Keratinocyte (primary cell): ENCODE measurements around the gene AFAP1L2. TPM values are rescaled to one million over a fixed set of nuclear protein-coding genes. Genes with fewer than 3 reads are reported as not detected.
A peak's percentile ranks its signal among the peaks of the same experiment; 100 is the strongest.

Experiments used
- DNase-seq: peaks from one replicate; pipeline ENCODE4 v3.0.0-alpha.2; 2011; ENCODE audit warnings: low read depth, missing footprints, low spot score
- FAIRE-seq: peaks from 2 replicates; lab custom pipeline; 2011; peaks lifted over from hg19 to GRCh38; lab: Jason Lieb, UNC
- H2AFZ ChIP-seq: 2 replicates; pipeline ENCODE4 v1.6.0; 2012; ENCODE audit warnings: low read length, control low read depth, inconsistent platforms; ENCODE audit not compliant: control insufficient read depth
- H3K27ac ChIP-seq: 2 replicates; pipeline ENCODE4 v1.5.1; 2011; ENCODE audit warnings: low read length; ENCODE audit not compliant: control insufficient read depth, insufficient read depth
- H3K27me3 ChIP-seq: 3 replicates; pipeline ENCODE4 v1.6.0; 2011; ENCODE audit warnings: low read length; ENCODE audit not compliant: control insufficient read depth, insufficient read depth; ENCODE audit errors: extremely low read depth
- H3K36me3 ChIP-seq, 2 experiments: 2 replicates in 1 of 2; 3 replicates in 1 of 2; pipeline ENCODE4 v1.5.1; 2011; ENCODE audit warnings: low read length in 2 of 2, mild to moderate bottlenecking in 1 of 2; ENCODE audit not compliant: control insufficient read depth in 2 of 2, insufficient read depth in 2 of 2; ENCODE audit errors: extremely low read depth in 1 of 2
- H3K4me1 ChIP-seq: 3 replicates; pipeline ENCODE4 v1.5.1; 2011; ENCODE audit warnings: low read length; ENCODE audit not compliant: control insufficient read depth, insufficient read depth; ENCODE audit errors: extremely low read depth
- H3K4me2 ChIP-seq: 3 replicates; pipeline ENCODE4 v1.6.0; 2011; ENCODE audit warnings: low read depth, low read length; ENCODE audit not compliant: control insufficient read depth, insufficient read depth; ENCODE audit errors: extremely low read depth
- H3K4me3 ChIP-seq, 3 experiments: fragments of 200-600 bp in 1 of 3; sonication (generic) in 1 of 3; 2 replicates in 2 of 3; 3 replicates in 1 of 3; pipeline ENCODE4 v1.5.1; 2011 to 2016; ENCODE audit warnings: low read length in 3 of 3, mild to moderate bottlenecking in 3 of 3, control low read depth in 2 of 3, inconsistent platforms in 1 of 3, low read depth in 1 of 3, mixed read lengths in 1 of 3, mixed run types in 1 of 3, moderate library complexity in 1 of 3; ENCODE audit not compliant: control insufficient read depth in 2 of 3, insufficient read depth in 2 of 3; ENCODE audit errors: extremely low read depth in 1 of 3
- H3K79me2 ChIP-seq: 2 replicates; pipeline ENCODE4 v1.6.0; 2012; ENCODE audit warnings: low read length; ENCODE audit not compliant: control insufficient read depth, insufficient read depth
- H3K9ac ChIP-seq: 3 replicates; pipeline ENCODE4 v1.6.0; 2011; ENCODE audit warnings: low read length; ENCODE audit not compliant: control insufficient read depth, insufficient read depth; ENCODE audit errors: extremely low read depth
- H3K9me1 ChIP-seq: 3 replicates; pipeline ENCODE4 v1.6.0; 2011; ENCODE audit warnings: low read length; ENCODE audit not compliant: control insufficient read depth, insufficient read depth; ENCODE audit errors: extremely low read depth
- H3K9me3 ChIP-seq: 2 replicates; pipeline ENCODE4 v1.5.1; 2012; ENCODE audit warnings: low read depth, low read length; ENCODE audit not compliant: control insufficient read depth
- H4K20me1 ChIP-seq: 3 replicates; pipeline ENCODE4 v1.6.0; 2011; ENCODE audit warnings: low read length; ENCODE audit not compliant: control insufficient read depth, insufficient read depth; ENCODE audit errors: extremely low read depth
- EZH2 ChIP-seq: IDR thresholded peaks from one replicate; pipeline ENCODE4 v1.6.1; 2012; ENCODE audit warnings: inconsistent platforms, mild to moderate bottlenecking, low read length, moderate library complexity
- dilution Hi-C: fragments of 300-500 bp; cut with MboI; formaldehyde crosslinking; loops from one replicate; pipeline ENCODE4 v1.7.0; 2020; ENCODE audit warnings: low sequenced_read_pairs; ENCODE audit not compliant: extremely low pct_ligation_motif_present
- polyA plus RNA-seq, 5 experiments: library from polyadenylated mRNA; depleted of rRNA in 3 of 5; stranded (reverse) in 3 of 5; stranded (forward) in 1 of 5; unstranded in 1 of 5; fragments of >200 nt; gene quantifications; 1 replicate in 1 of 5; 2 replicates in 3 of 5; 3 replicates in 1 of 5; pipeline versions ENCODE4 v1.2.1 to v1.2.3, GENCODE V29; 2011 to 2012; ENCODE audit warnings: missing spikeins in 2 of 5, low read depth in 1 of 5, low replicate concordance in 1 of 5
- TF ChIP-seq, protein P1 (sequence below), 3 experiments: IDR thresholded peaks in 1 of 3; conservative IDR thresholded peaks in 1 of 3; optimal IDR thresholded peaks in 1 of 3; 2 replicates in 2 of 3; 3 replicates in 1 of 3; pipeline versions ENCODE3 to v1.5.1; 2011; ENCODE audit warnings: low read length in 3 of 3, mild to moderate bottlenecking in 3 of 3, moderate library complexity in 2 of 3, control low read depth in 1 of 3, inconsistent platforms in 1 of 3; ENCODE audit not compliant: insufficient read depth in 2 of 3; ENCODE audit errors: extremely low read depth in 1 of 3

The AFAP1L2 gene
- polyA plus RNA-seq, 1 donor (not counting 4 experiments of a cell fraction or from before 2014, with no cell fraction given) = 40.4 TPM

DNA sequence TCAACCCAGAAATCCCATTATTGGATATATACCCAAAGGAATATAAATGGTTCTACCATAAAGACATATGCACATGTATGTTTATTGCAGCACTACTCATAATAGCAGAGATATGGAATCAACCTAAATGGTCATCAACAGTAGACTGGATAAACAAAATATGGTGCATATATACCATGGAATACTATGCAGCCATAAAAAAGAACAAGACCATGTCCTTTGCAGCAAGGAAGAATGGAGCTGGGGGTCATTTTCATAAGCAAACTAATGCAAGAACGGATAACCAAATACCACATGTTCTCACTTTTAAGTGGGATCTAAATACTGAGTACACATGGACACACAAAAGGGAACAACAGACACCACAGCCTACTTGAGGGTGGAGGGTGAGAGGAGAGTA, 2.2 kb upstream of the AFAP1L2 start:
- FAIRE-seq (no peak), DNase-seq (no peak)
- H4K20me1 ChIP-seq = no peaks in the 10 kb centered on the region

DNA sequence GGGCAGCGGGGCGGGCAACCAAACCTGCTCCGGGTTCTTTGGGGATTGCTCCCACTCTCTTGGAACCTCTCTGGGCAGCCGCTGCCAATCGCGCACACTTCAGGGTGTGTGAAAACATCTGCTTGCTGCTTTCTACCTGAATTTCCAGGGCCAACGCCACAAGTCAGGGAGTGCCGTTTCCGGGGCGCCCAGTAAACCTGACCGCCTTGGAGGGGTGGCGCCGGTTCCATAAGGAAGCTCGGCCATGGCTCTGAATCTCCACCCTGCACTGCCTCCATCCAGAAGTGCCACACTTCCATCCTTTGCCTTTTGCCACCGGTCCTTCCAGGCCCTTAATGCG, 679 bp upstream of the AFAP1L2 start:
- H3K27me3 ChIP-seq = no peaks in the 10 kb centered on the region
- H3K9ac ChIP-seq = peak overlapping the region; percentile 83
- H2AFZ ChIP-seq = peak overlapping the region; percentile 88
- dilution Hi-C loops = no loop called here
- no peaks in the 10 kb centered on the region for H3K9me1 ChIP-seq
- peak overlapping the region; percentile 76 to 96 (median 92) for H3K4me3 ChIP-seq
- no peaks in the 10 kb centered on the region for H3K36me3 ChIP-seq
- peaks cover 41% of the 10 kb centered on the region for H3K79me2 ChIP-seq
- peak overlapping the region; percentile 87 for H3K4me2 ChIP-seq
- DNase-seq (no peak), FAIRE-seq (no peak)
- peaks cover 48% of the 10 kb centered on the region for H3K4me1 ChIP-seq
- no peaks in the 10 kb centered on the region for H4K20me1 ChIP-seq
- TF ChIP-seq EZH2 = no peak
- TF ChIP-seq, protein P1, sequence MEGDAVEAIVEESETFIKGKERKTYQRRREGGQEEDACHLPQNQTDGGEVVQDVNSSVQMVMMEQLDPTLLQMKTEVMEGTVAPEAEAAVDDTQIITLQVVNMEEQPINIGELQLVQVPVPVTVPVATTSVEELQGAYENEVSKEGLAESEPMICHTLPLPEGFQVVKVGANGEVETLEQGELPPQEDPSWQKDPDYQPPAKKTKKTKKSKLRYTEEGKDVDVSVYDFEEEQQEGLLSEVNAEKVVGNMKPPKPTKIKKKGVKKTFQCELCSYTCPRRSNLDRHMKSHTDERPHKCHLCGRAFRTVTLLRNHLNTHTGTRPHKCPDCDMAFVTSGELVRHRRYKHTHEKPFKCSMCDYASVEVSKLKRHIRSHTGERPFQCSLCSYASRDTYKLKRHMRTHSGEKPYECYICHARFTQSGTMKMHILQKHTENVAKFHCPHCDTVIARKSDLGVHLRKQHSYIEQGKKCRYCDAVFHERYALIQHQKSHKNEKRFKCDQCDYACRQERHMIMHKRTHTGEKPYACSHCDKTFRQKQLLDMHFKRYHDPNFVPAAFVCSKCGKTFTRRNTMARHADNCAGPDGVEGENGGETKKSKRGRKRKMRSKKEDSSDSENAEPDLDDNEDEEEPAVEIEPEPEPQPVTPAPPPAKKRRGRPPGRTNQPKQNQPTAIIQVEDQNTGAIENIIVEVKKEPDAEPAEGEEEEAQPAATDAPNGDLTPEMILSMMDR (optimal IDR thresholded peaks at IDR 0.05 in 1 of 3, IDR thresholded peaks at IDR 0.05 in 1 of 3, conservative IDR thresholded peaks at IDR 0.05 in 1 of 3; ENCODE audit: extremely low read depth in 1 of 3, insufficient read depth in 2 of 3, low read length in 3 of 3) = no peak
- H3K27ac ChIP-seq = peak overlapping the region; percentile 83
- H3K9me3 ChIP-seq = no peaks in the 10 kb centered on the region

More for the DNA sequence above, 2.2 kb upstream of the AFAP1L2 start:
- Histone ChIP-seq H3K36me3 (no peaks in the 10 kb centered on the region), H3K27ac (no peak overlapping the region), H3K4me3 (no peak overlapping the region), H3K4me2 (no peak overlapping the region), H3K9me1 (no peaks in the 10 kb centered on the region), H3K27me3 (no peaks in the 10 kb centered on the region), H3K4me1 (peaks cover 39% of the 10 kb centered on the region), H3K9ac (no peak overlapping the region), H3K9me3 (no peaks in the 10 kb centered on the region), H2AFZ (no peak overlapping the region), H3K79me2 (peaks cover 26% of the 10 kb centered on the region)
- dilution Hi-C loops = no loop called here
- no peak for TF ChIP-seq EZH2
- TF ChIP-seq, protein P1 (optimal IDR thresholded peaks at IDR 0.05 in 1 of 3, IDR thresholded peaks at IDR 0.05 in 1 of 3, conservative IDR thresholded peaks at IDR 0.05 in 1 of 3; ENCODE audit: extremely low read depth in 1 of 3, insufficient read depth in 2 of 3, low read length in 3 of 3) = no peak
